ENCODE results near the gene THAP11. TPM values are rescaled to one million over a fixed set of nuclear protein-coding genes. Genes with fewer than 3 reads are reported as not detected.
"Not testable (repeated sequence)": the region's sequence is repeated elsewhere in the genome, so short reads cannot be mapped to it uniquely, and the experiment has no call there.

THAP11 gene
- total RNA-seq, 1 donor, result 71.6 TPM

DNA sequence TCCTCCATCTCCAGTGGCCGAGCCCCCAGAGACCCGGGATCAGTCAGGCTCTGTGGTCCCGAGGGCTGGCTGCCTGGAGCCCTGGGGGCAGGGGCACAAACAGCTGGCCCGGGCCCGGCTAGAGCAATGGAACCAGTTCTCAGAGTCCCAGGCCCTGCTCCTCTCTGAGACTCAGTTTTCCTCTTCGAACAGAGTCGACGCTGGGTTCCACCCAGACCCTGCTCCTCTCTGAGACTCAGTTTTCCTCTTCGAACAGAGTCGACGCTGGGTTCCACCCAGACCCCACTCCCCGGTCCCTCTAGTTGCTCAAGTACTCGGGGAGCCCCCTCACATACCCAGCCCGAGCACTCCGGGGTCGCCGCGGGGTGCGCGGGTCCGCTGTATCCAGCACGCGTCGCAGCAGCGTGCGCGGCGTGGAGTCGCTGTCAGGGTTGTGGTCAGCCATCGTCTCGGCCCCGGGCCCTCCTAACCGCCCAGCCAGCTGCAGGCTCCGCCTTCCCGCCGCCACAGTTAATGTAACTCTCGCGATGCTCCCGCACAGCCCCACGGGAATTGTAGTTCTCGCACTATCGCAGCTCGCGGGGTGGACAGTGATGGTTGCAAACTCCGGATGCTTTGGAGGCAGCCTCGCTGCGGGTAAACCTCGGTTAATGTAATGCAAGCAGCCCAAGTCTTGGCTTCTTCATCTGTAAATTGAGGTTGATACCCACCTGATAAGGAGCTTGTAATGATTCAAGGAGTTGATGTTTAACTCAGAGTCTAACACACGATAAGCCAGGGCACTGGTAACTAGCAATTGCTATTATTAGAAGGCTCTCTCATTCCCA, 8.5 kb upstream of the THAP11 start:
- DNase-seq (ENCODE audit: low read depth in 2 of 3, low spot score in 2 of 3), result peak; percentile 76 to 92 (median 85)

DNA sequence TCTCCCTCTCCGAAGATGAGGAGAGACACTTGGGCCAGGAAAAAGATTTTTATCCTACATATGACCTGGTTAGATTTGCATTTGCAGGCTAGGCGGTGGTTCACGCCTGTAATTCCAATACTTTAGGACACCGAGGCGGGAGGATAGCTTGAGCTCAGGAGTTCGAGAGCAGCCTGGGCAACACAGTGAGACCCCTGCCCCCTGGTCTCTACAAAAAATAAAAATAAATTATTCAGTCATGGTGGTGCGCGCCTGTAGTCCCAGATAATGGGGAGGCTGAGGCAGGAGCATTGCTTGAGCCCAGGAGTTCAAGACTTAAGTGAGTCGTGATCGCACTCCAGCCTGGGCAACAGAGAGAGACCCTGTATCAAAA, 7.9 kb upstream of the THAP11 start:
- DNase-seq (ENCODE audit: low read depth in 2 of 3, low spot score in 2 of 3), result no peak

DNA sequence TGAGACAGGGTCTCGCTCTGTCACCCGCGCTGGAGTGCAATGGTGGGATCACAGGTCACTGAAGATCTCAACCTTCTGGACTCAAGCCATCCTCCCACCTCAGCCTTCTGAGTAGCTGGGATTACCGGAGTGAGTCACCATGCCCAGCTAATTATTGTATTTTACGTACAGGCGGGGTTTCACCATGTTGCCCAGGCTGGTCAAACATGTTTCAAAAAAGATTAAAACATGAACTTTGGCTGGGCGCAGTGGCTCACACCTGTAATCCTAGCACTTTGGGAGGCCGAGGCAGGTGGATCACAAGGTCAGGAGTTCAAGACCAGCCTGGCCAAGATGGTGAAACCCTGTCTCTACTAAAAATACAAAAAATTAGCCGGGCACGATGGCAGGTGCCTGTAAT, 4.9 kb upstream of the THAP11 start:
- not testable (repeated sequence) for DNase-seq (ENCODE audit: low read depth in 2 of 3, low spot score in 2 of 3)

DNA sequence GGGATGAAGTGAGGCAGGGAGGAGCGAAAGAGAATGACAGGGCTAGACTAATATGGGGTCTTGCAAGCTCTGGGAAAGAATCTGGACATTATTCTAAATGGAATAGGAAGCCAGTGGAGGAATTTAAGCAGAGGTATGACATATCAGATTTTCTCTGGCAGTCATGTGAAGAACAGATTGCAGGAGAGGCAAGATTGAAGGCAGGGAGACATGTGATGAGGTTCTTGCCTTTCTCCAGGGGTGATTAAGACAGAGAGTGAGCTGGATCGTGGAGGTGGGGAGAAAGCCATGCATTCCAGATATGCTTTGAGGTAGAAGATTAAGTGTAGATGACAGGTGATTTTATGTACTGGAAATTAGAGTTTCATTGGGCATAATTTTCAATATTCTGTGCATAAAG, 4.3 kb upstream of the THAP11 start:
- no peak for DNase-seq (ENCODE audit: low read depth in 2 of 3, low spot score in 2 of 3)

DNA sequence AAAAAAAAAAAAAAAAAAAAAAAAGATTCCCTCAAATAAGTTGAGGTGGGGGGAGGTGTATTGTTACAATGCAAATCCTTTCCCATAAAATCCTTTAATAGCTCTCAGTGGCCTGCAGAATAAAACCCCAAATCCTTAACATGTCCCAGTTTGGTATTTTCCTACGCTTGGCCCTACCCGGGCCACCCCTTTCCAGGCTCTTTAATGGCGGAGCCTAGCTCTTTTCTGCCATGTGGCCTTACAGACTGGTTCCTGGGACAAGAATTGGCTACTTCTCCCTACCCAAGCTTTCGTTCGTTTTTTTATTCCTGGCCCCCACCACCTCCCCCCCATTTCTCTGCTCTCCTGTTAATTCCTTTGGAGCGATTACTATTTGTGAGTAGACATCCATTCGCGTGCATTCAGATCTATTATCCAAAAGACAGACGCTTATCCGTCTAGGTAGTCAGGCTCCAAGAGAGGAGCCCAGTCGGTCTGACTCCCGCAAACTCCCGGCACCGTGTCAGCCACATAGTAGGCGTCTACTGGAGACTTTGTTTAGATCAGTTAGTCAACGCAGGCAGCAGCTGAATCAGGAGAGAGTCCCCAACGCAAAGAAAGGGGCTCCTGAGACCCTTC, 813 bp upstream of the THAP11 start:
- no peak for DNase-seq (ENCODE audit: low read depth in 2 of 3, low spot score in 2 of 3)

DNA sequence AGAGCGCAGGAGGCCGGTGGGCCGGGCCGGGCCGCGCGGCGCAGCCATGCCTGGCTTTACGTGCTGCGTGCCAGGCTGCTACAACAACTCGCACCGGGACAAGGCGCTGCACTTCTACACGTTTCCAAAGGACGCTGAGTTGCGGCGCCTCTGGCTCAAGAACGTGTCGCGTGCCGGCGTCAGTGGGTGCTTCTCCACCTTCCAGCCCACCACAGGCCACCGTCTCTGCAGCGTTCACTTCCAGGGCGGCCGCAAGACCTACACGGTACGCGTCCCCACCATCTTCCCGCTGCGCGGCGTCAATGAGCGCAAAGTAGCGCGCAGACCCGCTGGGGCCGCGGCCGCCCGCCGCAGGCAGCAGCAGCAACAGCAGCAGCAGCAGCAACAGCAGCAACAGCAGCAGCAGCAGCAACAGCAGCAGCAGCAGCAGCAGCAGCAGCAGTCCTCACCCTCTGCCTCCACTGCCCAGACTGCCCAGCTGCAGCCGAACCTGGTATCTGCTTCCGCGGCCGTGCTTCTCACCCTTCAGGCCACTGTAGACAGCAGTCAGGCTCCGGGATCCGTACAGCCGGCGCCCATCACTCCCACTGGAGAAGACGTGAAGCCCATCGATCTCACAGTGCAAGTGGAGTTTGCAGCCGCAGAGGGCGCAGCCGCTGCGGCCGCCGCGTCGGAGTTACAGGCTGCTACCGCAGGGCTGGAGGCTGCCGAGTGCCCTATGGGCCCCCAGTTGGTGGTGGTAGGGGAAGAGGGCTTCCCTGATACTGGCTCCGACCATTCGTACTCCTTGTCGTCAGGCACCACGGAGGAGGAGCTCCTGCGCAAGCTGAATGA, 606 bp downstream of the THAP11 start:
- DNase-seq (ENCODE audit: low read depth in 2 of 3, low spot score in 2 of 3), result peak; percentile 56 to 67 (median 66)

DNA sequence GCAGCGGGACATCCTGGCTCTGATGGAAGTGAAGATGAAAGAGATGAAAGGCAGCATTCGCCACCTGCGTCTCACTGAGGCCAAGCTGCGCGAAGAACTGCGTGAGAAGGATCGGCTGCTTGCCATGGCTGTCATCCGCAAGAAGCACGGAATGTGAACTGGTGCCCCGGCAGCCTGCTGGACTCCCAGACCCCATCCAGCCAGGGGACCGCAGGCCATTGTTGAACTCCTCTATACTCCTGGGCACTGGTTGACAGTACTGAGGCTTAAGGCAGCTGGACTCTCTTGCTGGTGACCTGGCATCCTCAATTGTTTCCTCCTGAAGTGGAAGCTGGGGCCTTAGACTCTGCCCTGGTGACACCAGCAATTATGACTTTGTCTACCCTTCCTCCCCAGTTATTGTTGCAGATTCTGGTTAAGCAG, 1.2 kb downstream of the THAP11 start:
- DNase-seq (ENCODE audit: low read depth in 2 of 3, low spot score in 2 of 3), result no peak

DNA sequence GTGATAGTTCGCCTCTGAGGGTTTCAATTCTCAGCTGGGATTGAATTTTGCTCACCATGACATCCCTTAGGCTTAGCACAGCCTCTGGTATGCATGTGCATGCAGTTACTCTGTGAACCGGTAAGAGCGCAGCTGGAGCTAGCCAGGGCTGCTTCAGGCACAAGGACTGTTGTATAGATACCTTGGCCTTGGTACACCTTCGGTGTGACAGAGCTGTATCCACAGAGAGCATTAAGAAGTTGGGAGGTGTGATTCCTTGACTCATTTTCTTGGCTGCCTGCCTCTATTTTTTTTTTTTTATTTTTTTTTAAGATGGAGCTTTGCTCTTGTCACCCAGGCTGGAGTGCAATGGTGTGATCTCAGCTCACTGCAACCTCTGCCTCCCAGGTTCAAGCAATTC, 2.4 kb downstream of the THAP11 start:
- no peak for DNase-seq (ENCODE audit: low read depth in 2 of 3, low spot score in 2 of 3)

DNA sequence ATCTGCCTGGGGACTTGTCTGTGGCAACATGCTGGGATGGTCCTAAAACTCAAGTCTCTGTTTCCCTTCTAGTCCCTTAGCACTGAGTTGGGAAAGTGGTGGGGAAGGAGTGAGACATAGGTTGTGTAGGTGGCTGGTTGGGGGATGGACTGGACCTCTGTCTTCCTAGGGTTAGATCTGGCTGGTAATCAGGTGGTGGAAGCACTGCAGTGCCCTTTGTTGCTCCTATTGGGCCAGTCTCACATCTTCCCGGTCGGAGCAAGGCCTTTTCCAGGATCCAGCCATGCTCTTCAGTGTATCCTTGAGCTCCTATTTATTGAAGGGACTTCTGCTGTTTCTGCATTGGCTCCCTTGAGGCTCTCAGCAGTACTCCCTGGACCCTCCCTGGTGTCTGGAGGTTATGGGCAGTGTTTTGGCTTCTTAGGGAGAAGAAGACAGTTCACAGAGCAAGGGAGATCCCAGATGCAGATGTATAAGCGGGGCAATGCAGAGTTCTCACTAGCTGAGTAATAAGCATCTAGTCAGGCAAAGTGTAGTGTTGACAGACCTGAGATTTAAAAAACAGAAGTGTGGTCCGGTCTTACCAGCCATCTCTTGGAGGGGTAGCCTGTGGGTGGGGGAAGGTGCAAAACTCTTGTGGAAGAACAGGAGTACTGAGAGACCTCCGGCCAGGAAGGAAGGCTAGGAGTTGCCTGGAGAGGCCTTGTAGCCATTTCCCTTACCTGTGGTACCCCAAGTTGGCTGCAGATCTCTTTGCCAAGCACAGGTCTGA, 3.4 kb downstream of the THAP11 start:
- no peak for DNase-seq (ENCODE audit: low read depth in 2 of 3, low spot score in 2 of 3)

DNA sequence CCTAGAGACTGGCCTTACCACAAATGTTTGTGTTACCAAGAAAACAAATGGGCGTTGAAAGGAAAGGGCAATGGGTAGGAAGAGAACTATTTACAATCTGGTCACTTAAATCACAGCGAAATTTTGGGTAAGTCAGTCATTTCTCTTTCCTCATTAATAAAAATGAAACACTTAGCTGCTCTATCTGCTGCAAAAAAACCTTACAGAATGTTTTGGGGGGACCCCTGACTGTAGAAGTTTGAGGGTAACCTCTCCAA, 3.9 kb downstream of the THAP11 start:
- DNase-seq (ENCODE audit: low read depth in 2 of 3, low spot score in 2 of 3), result no peak

DNA sequence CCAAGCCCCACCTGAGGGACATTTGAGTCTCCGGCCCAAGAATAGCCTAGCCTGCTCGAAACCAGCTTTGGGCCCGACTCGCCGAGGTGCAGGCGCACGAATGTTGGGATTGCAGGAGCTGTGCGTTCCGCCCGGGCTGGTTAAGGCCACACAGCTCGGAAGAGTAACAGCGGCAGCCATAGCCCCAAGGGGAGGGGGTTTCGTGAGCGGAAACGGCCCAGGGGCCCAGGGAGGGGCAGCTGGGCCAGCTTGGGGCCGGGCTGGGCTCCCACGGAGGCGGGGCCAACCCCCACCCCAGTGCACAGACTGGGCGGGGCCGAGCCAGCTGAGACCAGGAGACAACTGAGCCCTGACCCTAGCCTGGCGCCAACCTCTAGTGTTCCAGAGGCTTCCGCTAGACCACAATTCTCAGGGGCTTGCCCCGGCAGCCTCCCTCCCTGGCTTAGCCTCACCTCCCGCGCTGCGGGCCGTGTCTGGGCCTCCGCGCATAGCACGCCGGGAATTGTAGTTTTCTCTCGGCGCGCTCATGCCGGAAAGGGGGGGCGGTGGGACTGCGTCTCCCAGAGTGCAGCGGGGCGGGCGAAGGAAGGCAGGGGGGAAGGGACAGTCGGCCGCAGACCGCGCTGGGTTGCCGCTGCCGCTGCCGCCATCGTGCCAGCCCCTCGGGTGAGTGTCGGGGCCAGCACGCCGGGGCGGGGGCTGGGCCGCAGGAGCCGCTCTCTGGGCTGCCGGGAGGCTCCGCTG, 4.4 kb downstream of the THAP11 start, which contains the start of gene NUTF2:
TSS of gene NUTF2 (plus strand) at position 614 of the 744 bp plus-strand sequence. CDS start 18,198 bp downstream, outside the sequence.
- DNase-seq (ENCODE audit: low read depth in 2 of 3, low spot score in 2 of 3), result peak; percentile 90 to 98 (median 96)

DNA sequence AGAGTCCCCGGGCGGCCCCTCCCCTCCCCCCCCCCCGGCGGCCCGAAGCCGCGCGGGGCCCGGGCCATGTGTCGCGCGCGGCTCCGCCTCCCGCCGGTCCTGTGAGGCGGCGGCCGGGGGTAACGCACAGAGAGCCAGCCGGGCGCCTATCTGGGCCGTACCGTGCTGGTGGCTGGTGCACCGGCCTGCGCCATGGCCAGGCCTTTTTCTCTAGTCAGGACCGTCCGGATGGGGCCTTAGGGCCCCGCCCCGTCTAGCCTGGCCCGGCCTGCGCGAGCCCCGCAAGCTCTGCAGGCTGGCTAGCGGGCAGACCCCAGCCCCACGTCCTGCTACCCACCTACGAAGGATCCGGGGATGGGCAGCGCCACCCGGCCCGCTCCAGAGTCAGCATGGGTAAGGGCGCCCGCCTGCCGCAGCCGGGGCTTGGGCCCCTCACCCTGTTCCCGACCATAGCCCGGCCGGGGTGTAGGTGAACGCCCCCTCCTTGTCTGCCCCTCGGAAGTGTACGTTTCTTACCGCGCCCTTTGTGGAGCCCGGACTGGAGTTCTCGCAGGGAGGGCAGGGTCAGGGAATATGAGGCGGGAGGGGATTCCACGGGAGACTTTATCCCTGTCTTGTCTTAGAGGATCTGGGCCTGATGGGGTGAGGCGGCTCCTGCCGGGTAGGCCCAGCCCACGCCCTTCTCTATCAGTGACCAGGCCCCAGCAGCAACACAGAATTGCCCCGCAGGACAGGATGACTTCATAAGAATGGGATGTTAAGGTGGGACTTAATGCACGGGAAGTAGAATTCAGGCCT, 5.1 kb downstream of the THAP11 start, which contains the start of gene CENPT:
TSS of gene CENPT (minus strand) at position 630 of the 798 bp plus-strand sequence. CDS start 13,834 bp downstream, outside the sequence.
- DNase-seq (ENCODE audit: low read depth in 2 of 3, low spot score in 2 of 3), result no peak

DNA sequence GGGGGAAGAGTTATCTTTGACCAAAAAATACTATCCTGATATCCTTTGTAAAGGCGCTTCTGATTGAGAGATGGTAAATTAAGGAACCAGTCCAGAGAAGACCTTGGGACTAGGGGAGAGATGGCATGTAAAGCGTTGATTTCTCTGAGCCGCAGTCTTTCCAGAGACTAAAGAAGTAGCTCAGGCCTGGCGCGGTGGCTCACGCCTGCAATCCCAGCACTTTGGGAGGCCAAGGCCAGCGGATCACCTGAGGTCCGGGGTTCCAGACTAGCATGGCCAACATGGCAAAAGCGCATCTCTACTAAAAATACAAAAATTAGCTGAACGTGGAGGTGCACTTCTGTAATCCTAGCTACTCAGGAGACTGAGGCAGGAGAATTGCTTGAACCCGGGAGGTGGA, 6.0 kb downstream of the THAP11 start:
- no peak for DNase-seq (ENCODE audit: low read depth in 2 of 3, low spot score in 2 of 3)

DNA sequence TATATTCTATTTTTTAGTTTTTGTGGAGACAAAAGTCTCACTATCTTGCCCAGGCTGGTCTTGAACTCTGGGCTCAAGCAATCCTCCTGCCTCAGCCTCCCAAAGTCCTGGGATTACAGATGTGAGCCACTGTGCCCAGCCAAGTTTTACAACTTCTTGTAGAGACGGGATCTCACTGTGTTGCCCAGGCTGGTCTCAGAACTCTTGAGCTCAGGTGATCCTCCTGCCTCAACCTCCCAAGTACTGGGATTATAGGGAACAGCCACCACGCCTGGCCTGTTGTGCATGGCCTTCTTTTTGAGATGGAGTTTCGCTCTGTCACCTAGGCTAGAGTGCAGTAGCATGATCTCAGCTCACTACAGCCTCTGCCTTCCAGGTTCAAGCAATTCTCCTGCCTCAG, 11.6 kb downstream of the THAP11 start:
- DNase-seq (ENCODE audit: low read depth in 2 of 3, low spot score in 2 of 3), result no peak

DNA sequence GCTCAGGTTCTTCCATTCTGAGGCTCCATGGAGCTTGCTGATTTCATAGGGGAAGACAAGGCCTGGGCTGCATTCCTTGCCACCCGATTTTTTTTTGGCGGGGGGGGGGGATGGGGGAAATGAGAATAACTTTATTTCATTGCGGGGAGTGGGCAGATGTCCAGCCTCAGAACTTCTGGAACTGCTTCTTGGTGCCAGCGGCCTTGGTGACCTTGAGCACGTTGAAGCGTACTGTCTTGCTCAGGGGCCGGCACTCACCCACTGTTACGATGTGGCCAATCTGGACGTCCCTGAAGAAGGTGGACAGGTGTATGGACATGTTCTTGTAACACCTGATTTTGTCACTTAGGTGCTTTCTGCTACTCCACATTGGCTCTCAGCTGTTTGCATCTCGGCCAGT, 13.7 kb downstream of the THAP11 start:
- no peak for DNase-seq (ENCODE audit: low read depth in 2 of 3, low spot score in 2 of 3)

DNA sequence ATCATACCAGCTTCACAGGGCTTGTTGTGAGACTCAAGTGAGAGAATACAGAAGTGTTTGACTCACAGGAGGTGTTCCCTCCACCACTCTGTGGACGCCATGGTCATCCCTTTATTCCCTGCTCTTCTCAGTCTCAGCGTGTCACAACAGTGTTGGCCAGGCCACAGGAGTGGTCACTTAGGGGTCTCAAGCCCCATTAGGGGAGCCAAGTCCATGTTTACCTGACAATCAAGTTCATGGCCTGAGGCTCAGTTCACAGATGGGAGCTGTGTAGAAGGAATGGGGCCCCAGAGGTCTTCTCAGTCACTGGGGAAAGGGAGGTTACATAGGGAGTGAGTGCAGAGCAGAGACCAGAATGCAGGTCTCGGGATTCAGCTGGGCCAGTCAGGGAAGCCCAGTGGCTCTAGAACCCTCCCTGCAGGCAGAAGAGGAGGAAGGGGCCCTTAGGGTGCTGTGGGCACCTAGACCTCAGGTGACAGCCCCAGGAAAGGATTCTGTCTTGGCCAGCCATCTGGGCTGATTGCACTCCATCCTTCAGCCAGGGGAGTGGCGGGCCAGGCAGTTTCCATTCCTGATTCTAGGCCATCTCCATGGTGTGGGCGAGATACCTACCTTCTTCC, 14.9 kb downstream of the THAP11 start:
- no peak for DNase-seq (ENCODE audit: low read depth in 2 of 3, low spot score in 2 of 3)

DNA sequence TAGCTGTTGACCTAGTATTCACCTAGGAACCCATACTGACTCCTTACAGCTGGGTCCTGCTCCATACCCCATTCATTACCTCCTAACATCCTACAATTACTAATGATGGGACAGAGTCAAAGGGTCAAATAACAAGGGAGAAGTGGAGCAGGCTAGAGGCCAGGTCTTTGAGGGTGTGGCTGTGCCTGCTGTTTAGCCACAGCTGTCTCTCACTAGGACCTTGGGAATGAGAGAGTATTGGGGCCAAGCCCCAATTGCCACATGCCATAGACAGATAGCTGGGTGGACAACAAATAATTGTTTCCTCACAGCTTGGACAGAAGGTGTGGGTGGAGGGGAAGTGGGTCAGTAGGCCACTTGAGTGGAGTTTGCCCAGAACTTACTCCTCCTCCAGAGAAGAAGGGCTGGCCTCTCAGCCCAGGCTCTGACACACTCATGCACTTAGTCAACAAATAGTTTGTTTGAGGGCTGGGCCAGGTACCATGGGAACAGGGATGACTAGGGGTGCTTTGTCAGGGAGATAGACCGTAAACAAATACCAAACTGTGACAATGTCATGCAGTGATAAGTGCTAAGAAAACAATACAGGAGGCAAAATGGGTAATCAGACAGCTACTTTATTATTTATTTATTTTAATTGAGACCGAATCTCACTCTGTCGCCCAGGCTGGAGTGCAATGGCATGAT, 15.6 kb downstream of the THAP11 start:
- DNase-seq (ENCODE audit: low read depth in 2 of 3, low spot score in 2 of 3), result peak in 2 of 3 donors; percentile 74 to 86

DNA sequence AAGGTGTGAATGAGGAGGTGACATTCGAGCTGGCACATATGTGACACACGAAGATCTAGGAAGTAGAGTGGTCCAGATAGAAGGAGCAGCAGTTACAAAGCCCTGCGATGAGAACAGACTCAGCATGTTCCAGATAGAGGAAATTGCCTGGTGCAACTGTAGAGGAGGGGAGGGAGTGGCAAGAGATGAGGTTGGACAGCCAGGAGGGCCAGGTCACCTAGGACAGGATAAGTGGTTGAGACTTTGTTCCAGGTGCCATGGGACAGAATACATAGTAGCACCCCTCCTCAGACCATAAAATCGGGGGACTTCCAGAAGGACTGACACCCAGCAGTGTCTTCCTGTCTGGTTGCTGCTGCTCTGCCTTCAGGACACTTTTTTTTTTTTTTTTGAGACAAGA, 16.4 kb downstream of the THAP11 start:
- peak in 1 of 3 donors; percentile 34 for DNase-seq (ENCODE audit: low read depth in 2 of 3, low spot score in 2 of 3)

Measured in hematopoietic multipotent progenitor cell (in vitro differentiated cells).